GM23248 (cell line): ENCODE measurements around the gene DUOX2.

Source experiments
- EZH2 ChIP-seq: fragments of 200-600 bp; sonication (generic); IDR thresholded peaks from 2 replicates; pipeline ENCODE4 v1.6.1; 2018; ENCODE audit warnings: antibody characterized with exemption, mild to moderate bottlenecking; ENCODE audit not compliant: insufficient read depth, poor library complexity, severe bottlenecking
- EZH2phosphoT487 ChIP-seq: fragments of 200-600 bp; sonication (generic); IDR thresholded peaks from 2 replicates; pipeline ENCODE4 v1.6.1; 2018; ENCODE audit warnings: antibody characterized with exemption, moderate library complexity, mild to moderate bottlenecking, low read depth; ENCODE audit not compliant: insufficient read depth

DNA sequence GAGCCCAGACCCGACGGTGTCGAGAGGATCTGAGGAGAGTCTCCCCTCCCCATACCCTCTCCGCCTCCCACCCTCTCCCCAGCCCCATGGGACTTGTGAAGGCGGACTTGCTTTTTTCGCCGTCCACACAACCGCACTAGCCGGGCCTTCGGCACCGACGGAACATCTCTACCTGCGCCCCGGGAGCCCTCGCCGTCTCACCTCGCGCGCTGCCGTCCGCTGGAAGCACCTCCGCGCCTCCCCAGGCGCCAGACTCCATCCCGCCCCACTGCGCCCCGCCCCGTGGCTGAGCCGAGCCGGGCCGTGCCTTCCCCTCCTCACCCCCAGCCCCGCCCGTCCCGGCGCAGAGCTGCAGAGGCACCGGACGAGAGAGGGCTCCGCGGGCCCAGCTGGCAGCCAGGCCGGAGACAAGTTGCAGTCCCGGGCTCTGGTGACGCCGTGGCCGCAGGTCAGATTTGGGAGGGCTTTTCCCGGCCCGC is 15.7 kb upstream of the DUOX2 start, which contains the start of the genes DUOX1 and DUOXA1:
- TF ChIP-seq EZH2: no peak
- no peak for TF ChIP-seq EZH2phosphoT487
